Body of pancreas (tissue), 4 donors: ENCODE data around the gene PSMG3. TPM values are rescaled to one million over a fixed set of nuclear protein-coding genes. Genes with fewer than 3 reads are reported as not detected.

Experiments
- ATAC-seq: fragments of 150-250 bp; one replicate; pipeline ENCODE4 v1.9.1; 2016
- DNase-seq, 4 donors: peaks; one replicate each; pipeline ENCODE4 v3.0.0-alpha.2; 2019
- H3K27ac ChIP-seq, 4 donors: fragments of 200-600 bp; sonication (generic); 1 replicate in 3 of 4; 2 replicates in 1 of 4; pipeline versions ENCODE4 v1.5.1 to v1.6.1; 2016 to 2019; ENCODE audit warnings: mild to moderate bottlenecking in 1 of 4, mixed read lengths in 1 of 4, moderate library complexity in 1 of 4
- H3K27me3 ChIP-seq, 2 donors: fragments of 200-600 bp; sonication (generic); one replicate each; pipeline ENCODE4 v1.6.0; 2016; ENCODE audit warnings: mild to moderate bottlenecking in 1 of 2
- H3K36me3 ChIP-seq, 2 donors: fragments of 200-600 bp; sonication (generic); replicated peaks in 1 of 2; 2 replicates each; pipeline ENCODE4 v1.5.1; 2016; ENCODE audit warnings: low read depth in 2 of 2; ENCODE audit not compliant: insufficient read depth in 1 of 2
- H3K4me1 ChIP-seq: fragments of 200-600 bp; sonication (generic); one replicate; pipeline ENCODE4 v1.6.0; 2016
- H3K4me3 ChIP-seq, 2 donors: fragments of 200-600 bp; sonication (generic); 1 replicate in 1 of 2; 2 replicates in 1 of 2; pipeline ENCODE4 v1.5.1; 2016 to 2019
- H3K9me3 ChIP-seq, 3 donors: fragments of 200-600 bp; sonication (generic); 1 replicate in 2 of 3; 2 replicates in 1 of 3; pipeline ENCODE4 v1.5.1; 2016
- POLR2A ChIP-seq, 3 donors: fragments of 450-650 bp; IDR thresholded peaks; one replicate each; pipeline ENCODE4 v1.6.1; 2016; ENCODE audit warnings: antibody characterized with exemption in 3 of 3, mild to moderate bottlenecking in 2 of 3
- WGBS, 2 donors: methylation state at CpG; one replicate each; pipeline ENCODE4 v1.1.5; 2017; 5-methylcytosine and 5-hydroxymethylcytosine counted together
- intact Hi-C: fragments of 100-400 bp; cut with DNase I; formaldehyde crosslinking; loops from one replicate; pipeline ENCODE4 v1.15.1; 2023
- total RNA-seq, 2 donors: library from RNA; depleted of rRNA; stranded (reverse); fragments of >200 nt; gene quantifications; one replicate each; pipeline ENCODE4 v1.1.0, GENCODE V29; 2016
- TF ChIP-seq, protein P1 (sequence below), 7 experiments: fragments of 450-650 bp in 4 of 7; fragments of 200-600 bp in 3 of 7; sonication (generic) in 3 of 7; IDR thresholded peaks; one replicate each; pipeline ENCODE4 v1.5.1; 2016 to 2019; ENCODE audit warnings: antibody characterized with exemption in 7 of 7

Gene PSMG3
- total RNA-seq, 2 donors from 2014 or later, result 34.0 to 39.6 TPM

GRCh38 chr7:1550005-1550845 lies 19.6 kb downstream of the PSMG3 start:
- Histone ChIP-seq H3K9me3 (no peaks in the 10 kb centered on the region), H3K27me3 (no peaks in the 10 kb centered on the region), H3K27ac (no peak overlapping the region), H3K36me3 (peaks cover 0 to 13% of the 10 kb centered on the region in 2 donors), H3K4me3 (no peak overlapping the region), H3K4me1 (peaks cover 34% of the 10 kb centered on the region)
- no peak for TF ChIP-seq POLR2A (IDR thresholded peaks at IDR 0.05)
- TF ChIP-seq, protein P1, sequence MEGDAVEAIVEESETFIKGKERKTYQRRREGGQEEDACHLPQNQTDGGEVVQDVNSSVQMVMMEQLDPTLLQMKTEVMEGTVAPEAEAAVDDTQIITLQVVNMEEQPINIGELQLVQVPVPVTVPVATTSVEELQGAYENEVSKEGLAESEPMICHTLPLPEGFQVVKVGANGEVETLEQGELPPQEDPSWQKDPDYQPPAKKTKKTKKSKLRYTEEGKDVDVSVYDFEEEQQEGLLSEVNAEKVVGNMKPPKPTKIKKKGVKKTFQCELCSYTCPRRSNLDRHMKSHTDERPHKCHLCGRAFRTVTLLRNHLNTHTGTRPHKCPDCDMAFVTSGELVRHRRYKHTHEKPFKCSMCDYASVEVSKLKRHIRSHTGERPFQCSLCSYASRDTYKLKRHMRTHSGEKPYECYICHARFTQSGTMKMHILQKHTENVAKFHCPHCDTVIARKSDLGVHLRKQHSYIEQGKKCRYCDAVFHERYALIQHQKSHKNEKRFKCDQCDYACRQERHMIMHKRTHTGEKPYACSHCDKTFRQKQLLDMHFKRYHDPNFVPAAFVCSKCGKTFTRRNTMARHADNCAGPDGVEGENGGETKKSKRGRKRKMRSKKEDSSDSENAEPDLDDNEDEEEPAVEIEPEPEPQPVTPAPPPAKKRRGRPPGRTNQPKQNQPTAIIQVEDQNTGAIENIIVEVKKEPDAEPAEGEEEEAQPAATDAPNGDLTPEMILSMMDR (IDR thresholded peaks at IDR 0.05), result no peak
- WGBS, 2 donors, result 92 to 94% methylated on average over 27 to 41 of the region's 42 CpGs
- DNase-seq (peak in 1 of 4 donors; percentile 5), ATAC-seq (no peak)
- intact Hi-C loops, result no loop called here

- no peak overlapping the region for H3K4me3 ChIP-seq
- TF ChIP-seq, protein P1 (IDR thresholded peaks at IDR 0.05), result no peak
- no peak for TF ChIP-seq POLR2A (IDR thresholded peaks at IDR 0.05)
- peaks cover 32% of the 10 kb centered on the region for H3K4me1 ChIP-seq
- H3K9me3 ChIP-seq, result no peaks in the 10 kb centered on the region
- 87 to 92% methylated on average over 2 to 22 of the region's 27 CpGs for WGBS, 2 donors
- no peak overlapping the region for H3K27ac ChIP-seq
- intact Hi-C loops, result loop anchor here (5.0 kb wide), 1 partner anchor 47 kb away; the partner anchor contains the start of gene INTS1
- DNase-seq (no peak), ATAC-seq (no peak)
- H3K27me3 ChIP-seq, result no peaks in the 10 kb centered on the region
- peaks cover 0 to 13% of the 10 kb centered on the region in 2 donors for H3K36me3 ChIP-seq
Measured at GRCh38 chr7:1549357-1550004, 20.4 kb downstream of the PSMG3 start.

GRCh38 chr7:1548944-1549343 lies 20.9 kb downstream of the PSMG3 start:
- Histone ChIP-seq H3K4me1 (peaks cover 26% of the 10 kb centered on the region), H3K9me3 (no peaks in the 10 kb centered on the region), H3K36me3 (peaks cover 0 to 13% of the 10 kb centered on the region in 2 donors), H3K27ac (no peak overlapping the region), H3K4me3 (no peak overlapping the region), H3K27me3 (no peaks in the 10 kb centered on the region)
- intact Hi-C loops, result loop anchor here (5.0 kb wide), 1 partner anchor 47 kb away; the partner anchor contains the start of gene INTS1
- ATAC-seq, result no peak
- 81 to 85% methylated on average over 13 to 14 of the region's 14 CpGs for whole genome bisulfite sequencing, 2 donors
- no peak for TF ChIP-seq POLR2A (IDR thresholded peaks at IDR 0.05)
- DNase-seq, result no peak

- 70 to 86% methylated on average over 17 of the region's 17 CpGs for WGBS, 2 donors
- TF ChIP-seq POLR2A (IDR thresholded peaks at IDR 0.05), result no peak
- TF ChIP-seq, protein P1 (IDR thresholded peaks at IDR 0.05), result no peak
- Histone ChIP-seq H3K4me3 (no peak overlapping the region), H3K9me3 (no peaks in the 10 kb centered on the region), H3K27ac (no peak overlapping the region), H3K36me3 (peaks cover 0 to 13% of the 10 kb centered on the region in 2 donors), H3K4me1 (peaks cover 21% of the 10 kb centered on the region), H3K27me3 (no peaks in the 10 kb centered on the region)
- ATAC-seq (no peak), DNase-seq (no peak)
- intact Hi-C loops, result loop anchor here (5.0 kb wide), 1 partner anchor 46 kb away; the partner anchor contains the start of gene INTS1
Measured at GRCh38 chr7:1548438-1548831, 21.4 kb downstream of the PSMG3 start.

GRCh38 chr7:1547777-1548437 lies 21.9 kb downstream of the PSMG3 start:
- ATAC-seq (no peak), DNase-seq (no peak)
- peaks cover 19% of the 10 kb centered on the region for H3K4me1 ChIP-seq
- TF ChIP-seq, protein P1 (IDR thresholded peaks at IDR 0.05), result no peak
- H3K27me3 ChIP-seq, result no peaks in the 10 kb centered on the region
- no peak overlapping the region for H3K4me3 ChIP-seq
- no peak overlapping the region for H3K27ac ChIP-seq
- intact Hi-C loops, result loop anchor here (5.0 kb wide), 1 partner anchor 46 kb away; the partner anchor contains the start of gene INTS1
- peaks cover 0 to 13% of the 10 kb centered on the region in 2 donors for H3K36me3 ChIP-seq
- 85 to 88% methylated on average over 7 to 31 of the region's 35 CpGs for WGBS, 2 donors
- no peaks in the 10 kb centered on the region for H3K9me3 ChIP-seq
